WTC11 (cell line): ENCODE results near the gene CFL1. TPM values are rescaled to one million over a fixed set of nuclear protein-coding genes. Genes with fewer than 3 reads are reported as not detected.
A peak's percentile ranks its signal among the peaks of the same experiment; 100 is the strongest.

Experiments
- ATAC-seq: fragments of 200-7000 bp; cut with Tn5 transposase; 2 replicates; pipeline ENCODE4 v1.10.0; 2021; ENCODE audit warnings: mild to moderate bottlenecking, moderate library complexity
- CTCF ChIA-PET: fragments of 300-600 bp; sonication (Branson Sonifier 250); formaldehyde crosslinking; loops from one replicate; lab custom pipeline; 2021; ENCODE audit warnings: antibody characterized with exemption; lab: Charles Lee
- POLR2A ChIA-PET: fragments of 350-600 bp; sonication (Branson Sonifier 250); formaldehyde crosslinking; loops from one replicate; lab custom pipeline; 2021; ENCODE audit warnings: antibody characterized with exemption; lab: Charles Lee
- DNase-seq: peaks from one replicate; pipeline ENCODE4 v3.0.0; 2021; ENCODE audit warnings: low spot score
- H3K27ac Mint-ChIP-seq: 2 replicates; pipeline ENCODE4 v1.8.0; 2021; ENCODE audit warnings: mixed read lengths
- H3K27me3 Mint-ChIP-seq: 2 replicates; pipeline ENCODE4 v1.8.0; 2021; ENCODE audit warnings: low read depth, mild to moderate bottlenecking, moderate library complexity, mixed read lengths
- H3K36me3 Mint-ChIP-seq: 2 replicates; pipeline ENCODE4 v1.8.0; 2021; ENCODE audit warnings: mixed read lengths
- H3K4me1 Mint-ChIP-seq: 2 replicates; pipeline ENCODE4 v1.8.0; 2022; ENCODE audit warnings: mixed read lengths
- H3K4me3 Mint-ChIP-seq: 2 replicates; pipeline ENCODE4 v1.8.0; 2021; ENCODE audit warnings: mild to moderate bottlenecking, moderate library complexity, mixed read lengths
- H3K9me3 Mint-ChIP-seq: 2 replicates; pipeline ENCODE4 v1.8.0; 2021; ENCODE audit warnings: mixed read lengths
- ATF2 ChIP-seq: sonication (generic); formaldehyde crosslinking; IDR thresholded peaks from 2 replicates; pipeline ENCODE4 v1.8.1; 2022; ENCODE audit warnings: low read depth, missing genetic modification reagents, borderline replicate concordance
- CDX4 ChIP-seq: fragments of 250-450 bp; sonication (Bioruptor Pico); IDR thresholded peaks from 2 replicates; pipeline ENCODE4 v1.9.0; 2021; ENCODE audit warnings: moderate library complexity, mild to moderate bottlenecking, inconsistent platforms, borderline replicate concordance
- ELF4 ChIP-seq: sonication (generic); formaldehyde crosslinking; IDR thresholded peaks from 2 replicates; pipeline ENCODE4 v1.8.1; 2022; ENCODE audit warnings: low read depth, mild to moderate bottlenecking, moderate library complexity, missing genetic modification reagents
- ETV6 ChIP-seq: sonication (generic); formaldehyde crosslinking; IDR thresholded peaks from 2 replicates; pipeline ENCODE4 v1.8.1; 2022; ENCODE audit warnings: mild to moderate bottlenecking, missing genetic modification reagents
- FOXK1 ChIP-seq: sonication (generic); formaldehyde crosslinking; IDR thresholded peaks from 2 replicates; pipeline ENCODE4 v1.8.0; 2022; ENCODE audit warnings: mild to moderate bottlenecking, moderate library complexity, missing genetic modification reagents
- MXD4 ChIP-seq: fragments of 250-450 bp; sonication (Bioruptor Pico); IDR thresholded peaks from 2 replicates; pipeline ENCODE4 v1.8.0; 2021; ENCODE audit warnings: mild to moderate bottlenecking, moderate library complexity, borderline replicate concordance
- NR1H2 ChIP-seq: sonication (generic); formaldehyde crosslinking; IDR thresholded peaks from 2 replicates; pipeline ENCODE4 v1.9.0; 2021; ENCODE audit warnings: mild to moderate bottlenecking, moderate library complexity, missing genetic modification reagents
- SMAD3 ChIP-seq: sonication (generic); formaldehyde crosslinking; IDR thresholded peaks from 2 replicates; pipeline ENCODE4 v1.8.0; 2022; ENCODE audit warnings: missing genetic modification reagents, mild to moderate bottlenecking, borderline replicate concordance
- SP1 ChIP-seq: sonication (generic); formaldehyde crosslinking; conservative IDR thresholded peaks from 2 replicates; pipeline ENCODE4 v1.8.1; 2022; ENCODE audit warnings: missing genetic modification reagents
- ZNF219 ChIP-seq: sonication (generic); formaldehyde crosslinking; IDR thresholded peaks from 2 replicates; pipeline ENCODE4 v1.8.0; 2023; ENCODE audit warnings: missing genetic modification reagents, mild to moderate bottlenecking, borderline replicate concordance
- ZNF416 ChIP-seq: fragments of 250-450 bp; sonication (Bioruptor Pico); IDR thresholded peaks from 2 replicates; pipeline ENCODE4 v1.9.0; 2021; ENCODE audit warnings: mild to moderate bottlenecking, inconsistent platforms
- ZNF512 ChIP-seq: sonication (generic); formaldehyde crosslinking; IDR thresholded peaks from 2 replicates; pipeline ENCODE4 v1.8.1; 2022; ENCODE audit warnings: missing genetic modification reagents, borderline replicate concordance
- ZNF671 ChIP-seq: fragments of 250-450 bp; sonication (Bioruptor Pico); IDR thresholded peaks from 2 replicates; pipeline ENCODE4 v1.8.0; 2021; ENCODE audit warnings: mild to moderate bottlenecking
- total RNA-seq: library from RNA; stranded (reverse); gene quantifications from 3 replicates; pipeline ENCODE4 v1.2.3, GENCODE V29; 2021
- TF ChIP-seq, protein P1 (sequence below): sonication (generic); formaldehyde crosslinking; IDR thresholded peaks from 2 replicates; pipeline ENCODE4 v1.8.0; 2023; ENCODE audit warnings: missing genetic modification reagents, mild to moderate bottlenecking, borderline replicate concordance
- TF ChIP-seq, protein P2 (sequence below): fragments of 250-450 bp; sonication (Bioruptor Pico); IDR thresholded peaks from 2 replicates; pipeline ENCODE4 v2.1.2; 2022; ENCODE audit warnings: mild to moderate bottlenecking, moderate library complexity
- TF ChIP-seq, protein P3 (sequence below): fragments of 250-450 bp; sonication (Bioruptor Pico); IDR thresholded peaks from 2 replicates; pipeline ENCODE4 v1.9.0; 2021; ENCODE audit warnings: mild to moderate bottlenecking, borderline replicate concordance
- TF ChIP-seq, protein P4 (sequence below): sonication (generic); formaldehyde crosslinking; IDR thresholded peaks from 2 replicates; pipeline ENCODE4 v1.8.0; 2022; ENCODE audit warnings: mild to moderate bottlenecking, missing genetic modification reagents
- TF ChIP-seq, protein P5 (sequence below): sonication (generic); formaldehyde crosslinking; IDR thresholded peaks from 2 replicates; pipeline ENCODE4 v1.8.0; 2023; ENCODE audit warnings: mild to moderate bottlenecking, missing genetic modification reagents

Gene CFL1
- total RNA-seq, 1 experiment from 2014 or later, result 1,073 TPM

DNA sequence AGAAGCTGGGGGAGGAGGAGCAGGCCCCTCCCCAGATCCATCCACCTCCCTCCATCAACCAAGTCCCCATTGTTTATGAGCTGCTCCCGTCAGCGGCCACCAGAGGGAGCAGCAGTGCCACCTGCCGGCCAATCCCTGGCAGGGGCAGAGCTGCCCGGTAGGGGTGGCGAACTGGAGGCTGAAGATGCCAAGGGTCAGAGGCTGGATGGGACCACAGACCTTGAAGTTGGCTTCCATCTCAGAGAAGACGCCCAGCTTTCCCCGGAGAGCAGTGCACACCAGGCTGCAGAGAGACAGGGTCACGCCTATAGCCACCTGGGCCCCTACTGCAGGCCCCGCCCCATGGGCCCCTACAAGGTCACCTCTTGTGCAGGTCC is 26.7 kb upstream of the CFL1 start:
- Mint-ChIP-seq H3K4me1 (peaks cover 24% of the 10 kb centered on the region), H3K9me3 (no peaks in the 10 kb centered on the region), H3K36me3 (peaks cover 42% of the 10 kb centered on the region), H3K27me3 (peaks cover 8% of the 10 kb centered on the region), H3K4me3 (no peak overlapping the region), H3K27ac (no peak overlapping the region)
- ChIA-PET CTCF (interaction anchor here (0.5 to 11.9 kb wide), 73 partner anchors 10 to 870 kb away, joined by 3 to 539 read pairs (median 5); partner anchors contain the start of genes AP5B1, ARL2, BANF1 and CFL1), POLR2A (interaction anchor here (0.6 to 2.2 kb wide), 4 partner anchors 16 to 33 kb away, joined by 3 to 16 read pairs (median 4); partner anchors contain the start of genes CFL1 and MUS81)
- peak; percentile 32 for ATAC-seq
- DNase-seq, result peak; percentile 87
- TF ChIP-seq, protein P1, sequence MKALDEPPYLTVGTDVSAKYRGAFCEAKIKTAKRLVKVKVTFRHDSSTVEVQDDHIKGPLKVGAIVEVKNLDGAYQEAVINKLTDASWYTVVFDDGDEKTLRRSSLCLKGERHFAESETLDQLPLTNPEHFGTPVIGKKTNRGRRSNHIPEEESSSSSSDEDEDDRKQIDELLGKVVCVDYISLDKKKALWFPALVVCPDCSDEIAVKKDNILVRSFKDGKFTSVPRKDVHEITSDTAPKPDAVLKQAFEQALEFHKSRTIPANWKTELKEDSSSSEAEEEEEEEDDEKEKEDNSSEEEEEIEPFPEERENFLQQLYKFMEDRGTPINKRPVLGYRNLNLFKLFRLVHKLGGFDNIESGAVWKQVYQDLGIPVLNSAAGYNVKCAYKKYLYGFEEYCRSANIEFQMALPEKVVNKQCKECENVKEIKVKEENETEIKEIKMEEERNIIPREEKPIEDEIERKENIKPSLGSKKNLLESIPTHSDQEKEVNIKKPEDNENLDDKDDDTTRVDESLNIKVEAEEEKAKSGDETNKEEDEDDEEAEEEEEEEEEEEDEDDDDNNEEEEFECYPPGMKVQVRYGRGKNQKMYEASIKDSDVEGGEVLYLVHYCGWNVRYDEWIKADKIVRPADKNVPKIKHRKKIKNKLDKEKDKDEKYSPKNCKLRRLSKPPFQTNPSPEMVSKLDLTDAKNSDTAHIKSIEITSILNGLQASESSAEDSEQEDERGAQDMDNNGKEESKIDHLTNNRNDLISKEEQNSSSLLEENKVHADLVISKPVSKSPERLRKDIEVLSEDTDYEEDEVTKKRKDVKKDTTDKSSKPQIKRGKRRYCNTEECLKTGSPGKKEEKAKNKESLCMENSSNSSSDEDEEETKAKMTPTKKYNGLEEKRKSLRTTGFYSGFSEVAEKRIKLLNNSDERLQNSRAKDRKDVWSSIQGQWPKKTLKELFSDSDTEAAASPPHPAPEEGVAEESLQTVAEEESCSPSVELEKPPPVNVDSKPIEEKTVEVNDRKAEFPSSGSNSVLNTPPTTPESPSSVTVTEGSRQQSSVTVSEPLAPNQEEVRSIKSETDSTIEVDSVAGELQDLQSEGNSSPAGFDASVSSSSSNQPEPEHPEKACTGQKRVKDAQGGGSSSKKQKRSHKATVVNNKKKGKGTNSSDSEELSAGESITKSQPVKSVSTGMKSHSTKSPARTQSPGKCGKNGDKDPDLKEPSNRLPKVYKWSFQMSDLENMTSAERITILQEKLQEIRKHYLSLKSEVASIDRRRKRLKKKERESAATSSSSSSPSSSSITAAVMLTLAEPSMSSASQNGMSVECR (CRISPR knock-in tag), result no peak
- TF ChIP-seq ATF2 (no peak), MXD4 (CRISPR knock-in tag) (no peak), FOXK1 (peak; percentile 82), ZNF671 (CRISPR knock-in tag) (no peak), SMAD3 (no peak), ZNF512 (CRISPR knock-in tag) (0 out of 2 replicates have a peak, but pooled peaks have one; percentile 23), ZNF219 (CRISPR knock-in tag) (no peak), ZNF416 (CRISPR knock-in tag) (no peak), SP1 (CRISPR knock-in tag) (peak; percentile 68), NR1H2 (no peak), ELF4 (CRISPR knock-in tag) (no peak), CDX4 (CRISPR knock-in tag) (no peak), ETV6 (0 out of 2 replicates have a peak, but pooled peaks have one; percentile 8)
- TF ChIP-seq, protein P2, sequence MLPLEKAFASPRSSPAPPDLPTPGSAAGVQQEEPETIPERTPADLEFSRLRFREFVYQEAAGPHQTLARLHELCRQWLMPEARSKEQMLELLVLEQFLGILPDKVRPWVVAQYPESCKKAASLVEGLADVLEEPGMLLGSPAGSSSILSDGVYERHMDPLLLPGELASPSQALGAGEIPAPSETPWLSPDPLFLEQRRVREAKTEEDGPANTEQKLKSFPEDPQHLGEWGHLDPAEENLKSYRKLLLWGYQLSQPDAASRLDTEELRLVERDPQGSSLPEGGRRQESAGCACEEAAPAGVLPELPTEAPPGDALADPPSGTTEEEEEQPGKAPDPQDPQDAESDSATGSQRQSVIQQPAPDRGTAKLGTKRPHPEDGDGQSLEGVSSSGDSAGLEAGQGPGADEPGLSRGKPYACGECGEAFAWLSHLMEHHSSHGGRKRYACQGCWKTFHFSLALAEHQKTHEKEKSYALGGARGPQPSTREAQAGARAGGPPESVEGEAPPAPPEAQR (CRISPR knock-in tag), result no peak
- TF ChIP-seq, protein P3, sequence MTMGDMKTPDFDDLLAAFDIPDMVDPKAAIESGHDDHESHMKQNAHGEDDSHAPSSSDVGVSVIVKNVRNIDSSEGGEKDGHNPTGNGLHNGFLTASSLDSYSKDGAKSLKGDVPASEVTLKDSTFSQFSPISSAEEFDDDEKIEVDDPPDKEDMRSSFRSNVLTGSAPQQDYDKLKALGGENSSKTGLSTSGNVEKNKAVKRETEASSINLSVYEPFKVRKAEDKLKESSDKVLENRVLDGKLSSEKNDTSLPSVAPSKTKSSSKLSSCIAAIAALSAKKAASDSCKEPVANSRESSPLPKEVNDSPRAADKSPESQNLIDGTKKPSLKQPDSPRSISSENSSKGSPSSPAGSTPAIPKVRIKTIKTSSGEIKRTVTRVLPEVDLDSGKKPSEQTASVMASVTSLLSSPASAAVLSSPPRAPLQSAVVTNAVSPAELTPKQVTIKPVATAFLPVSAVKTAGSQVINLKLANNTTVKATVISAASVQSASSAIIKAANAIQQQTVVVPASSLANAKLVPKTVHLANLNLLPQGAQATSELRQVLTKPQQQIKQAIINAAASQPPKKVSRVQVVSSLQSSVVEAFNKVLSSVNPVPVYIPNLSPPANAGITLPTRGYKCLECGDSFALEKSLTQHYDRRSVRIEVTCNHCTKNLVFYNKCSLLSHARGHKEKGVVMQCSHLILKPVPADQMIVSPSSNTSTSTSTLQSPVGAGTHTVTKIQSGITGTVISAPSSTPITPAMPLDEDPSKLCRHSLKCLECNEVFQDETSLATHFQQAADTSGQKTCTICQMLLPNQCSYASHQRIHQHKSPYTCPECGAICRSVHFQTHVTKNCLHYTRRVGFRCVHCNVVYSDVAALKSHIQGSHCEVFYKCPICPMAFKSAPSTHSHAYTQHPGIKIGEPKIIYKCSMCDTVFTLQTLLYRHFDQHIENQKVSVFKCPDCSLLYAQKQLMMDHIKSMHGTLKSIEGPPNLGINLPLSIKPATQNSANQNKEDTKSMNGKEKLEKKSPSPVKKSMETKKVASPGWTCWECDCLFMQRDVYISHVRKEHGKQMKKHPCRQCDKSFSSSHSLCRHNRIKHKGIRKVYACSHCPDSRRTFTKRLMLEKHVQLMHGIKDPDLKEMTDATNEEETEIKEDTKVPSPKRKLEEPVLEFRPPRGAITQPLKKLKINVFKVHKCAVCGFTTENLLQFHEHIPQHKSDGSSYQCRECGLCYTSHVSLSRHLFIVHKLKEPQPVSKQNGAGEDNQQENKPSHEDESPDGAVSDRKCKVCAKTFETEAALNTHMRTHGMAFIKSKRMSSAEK (CRISPR knock-in tag), result no peak
- TF ChIP-seq, protein P4, sequence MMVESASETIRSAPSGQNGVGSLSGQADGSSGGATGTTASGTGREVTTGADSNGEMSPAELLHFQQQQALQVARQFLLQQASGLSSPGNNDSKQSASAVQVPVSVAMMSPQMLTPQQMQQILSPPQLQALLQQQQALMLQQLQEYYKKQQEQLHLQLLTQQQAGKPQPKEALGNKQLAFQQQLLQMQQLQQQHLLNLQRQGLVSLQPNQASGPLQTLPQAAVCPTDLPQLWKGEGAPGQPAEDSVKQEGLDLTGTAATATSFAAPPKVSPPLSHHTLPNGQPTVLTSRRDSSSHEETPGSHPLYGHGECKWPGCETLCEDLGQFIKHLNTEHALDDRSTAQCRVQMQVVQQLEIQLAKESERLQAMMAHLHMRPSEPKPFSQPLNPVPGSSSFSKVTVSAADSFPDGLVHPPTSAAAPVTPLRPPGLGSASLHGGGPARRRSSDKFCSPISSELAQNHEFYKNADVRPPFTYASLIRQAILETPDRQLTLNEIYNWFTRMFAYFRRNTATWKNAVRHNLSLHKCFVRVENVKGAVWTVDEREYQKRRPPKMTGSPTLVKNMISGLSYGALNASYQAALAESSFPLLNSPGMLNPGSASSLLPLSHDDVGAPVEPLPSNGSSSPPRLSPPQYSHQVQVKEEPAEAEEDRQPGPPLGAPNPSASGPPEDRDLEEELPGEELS (CRISPR knock-in tag), result no peak
- TF ChIP-seq, protein P5, sequence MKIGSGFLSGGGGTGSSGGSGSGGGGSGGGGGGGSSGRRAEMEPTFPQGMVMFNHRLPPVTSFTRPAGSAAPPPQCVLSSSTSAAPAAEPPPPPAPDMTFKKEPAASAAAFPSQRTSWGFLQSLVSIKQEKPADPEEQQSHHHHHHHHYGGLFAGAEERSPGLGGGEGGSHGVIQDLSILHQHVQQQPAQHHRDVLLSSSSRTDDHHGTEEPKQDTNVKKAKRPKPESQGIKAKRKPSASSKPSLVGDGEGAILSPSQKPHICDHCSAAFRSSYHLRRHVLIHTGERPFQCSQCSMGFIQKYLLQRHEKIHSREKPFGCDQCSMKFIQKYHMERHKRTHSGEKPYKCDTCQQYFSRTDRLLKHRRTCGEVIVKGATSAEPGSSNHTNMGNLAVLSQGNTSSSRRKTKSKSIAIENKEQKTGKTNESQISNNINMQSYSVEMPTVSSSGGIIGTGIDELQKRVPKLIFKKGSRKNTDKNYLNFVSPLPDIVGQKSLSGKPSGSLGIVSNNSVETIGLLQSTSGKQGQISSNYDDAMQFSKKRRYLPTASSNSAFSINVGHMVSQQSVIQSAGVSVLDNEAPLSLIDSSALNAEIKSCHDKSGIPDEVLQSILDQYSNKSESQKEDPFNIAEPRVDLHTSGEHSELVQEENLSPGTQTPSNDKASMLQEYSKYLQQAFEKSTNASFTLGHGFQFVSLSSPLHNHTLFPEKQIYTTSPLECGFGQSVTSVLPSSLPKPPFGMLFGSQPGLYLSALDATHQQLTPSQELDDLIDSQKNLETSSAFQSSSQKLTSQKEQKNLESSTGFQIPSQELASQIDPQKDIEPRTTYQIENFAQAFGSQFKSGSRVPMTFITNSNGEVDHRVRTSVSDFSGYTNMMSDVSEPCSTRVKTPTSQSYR, result no peak
